Measurements from ENCODE around the gene TTC6. TPM values are rescaled to one million over a fixed set of nuclear protein-coding genes. Genes with fewer than 3 reads are reported as not detected.

Gene TTC6
- total and polyA plus RNA-seq, 8 donors: 3.2 to 16.7 (median 13.9) TPM

- H3K4me1 ChIP-seq: no peaks in the 10 kb centered on the region
- intact Hi-C loops (cut with DNase I): no loop called here
- ATAC-seq (peak; percentile 36), DNase-seq (no peak)
- H3K36me3 ChIP-seq: no peaks in the 10 kb centered on the region
- peaks cover 11 to 43% of the 10 kb centered on the region in 2 donors for H3K27me3 ChIP-seq
- H3K9me3 ChIP-seq: peaks cover 10 to 44% of the 10 kb centered on the region in 2 donors
- no peak overlapping the region for H3K27ac ChIP-seq
- H3K4me3 ChIP-seq: peak overlapping the region; percentile 1 to 11
- TF ChIP-seq CTCF (IDR thresholded peaks at IDR 0.05): no peak
These were observed 15.6 kb downstream of the TTC6 start for GRCh38 chr14:37610945-37611523.

- DNase-seq (no peak), ATAC-seq (no peak)
- Histone ChIP-seq H3K27ac (no peak overlapping the region), H3K27me3 (peaks cover 11 to 23% of the 10 kb centered on the region in 2 donors), H3K9me3 (peaks cover 10 to 55% of the 10 kb centered on the region in 2 donors), H3K4me3 (no peak overlapping the region), H3K4me1 (no peaks in the 10 kb centered on the region), H3K36me3 (no peaks in the 10 kb centered on the region)
- no peak for TF ChIP-seq CTCF (IDR thresholded peaks at IDR 0.05)
- intact Hi-C loops (cut with DNase I): no loop called here
These were observed 20.3 kb downstream of the TTC6 start for GRCh38 chr14:37615582-37616289.

- TF ChIP-seq CTCF (IDR thresholded peaks at IDR 0.05): no peak
- H3K9me3 ChIP-seq: peaks cover 10 to 49% of the 10 kb centered on the region in 2 donors
- no peaks in the 10 kb centered on the region for H3K36me3 ChIP-seq
- intact Hi-C loops (cut with DNase I): no loop called here
- no peak overlapping the region for H3K27ac ChIP-seq
- peaks cover 5 to 23% of the 10 kb centered on the region in 2 donors for H3K27me3 ChIP-seq
- ATAC-seq: no peak
- H3K4me3 ChIP-seq: no peak overlapping the region
- no peak for DNase-seq
- no peaks in the 10 kb centered on the region for H3K4me1 ChIP-seq
These were observed 21.4 kb downstream of the TTC6 start for GRCh38 chr14:37616853-37617252.

- no peak for TF ChIP-seq CTCF (IDR thresholded peaks at IDR 0.05)
- Histone ChIP-seq H3K9me3 (peaks cover 10 to 41% of the 10 kb centered on the region in 2 donors), H3K4me3 (no peak overlapping the region), H3K4me1 (no peaks in the 10 kb centered on the region), H3K27ac (no peak overlapping the region), H3K36me3 (no peaks in the 10 kb centered on the region), H3K27me3 (peaks cover 15 to 28% of the 10 kb centered on the region in 2 donors)
- intact Hi-C loops (cut with DNase I): no loop called here
- no peak for DNase-seq
- no peak for ATAC-seq
These were observed 22.5 kb downstream of the TTC6 start for GRCh38 chr14:37617864-37618365.

- H3K27ac ChIP-seq: no peak overlapping the region
- H3K4me3 ChIP-seq: no peak overlapping the region
- H3K9me3 ChIP-seq: peaks cover 10 to 34% of the 10 kb centered on the region in 2 donors
- intact Hi-C loops (cut with DNase I): no loop called here
- no peaks in the 10 kb centered on the region for H3K4me1 ChIP-seq
- DNase-seq (peak in 1 of 4 donors; percentile 23), ATAC-seq (peak; percentile 77)
- no peaks in the 10 kb centered on the region for H3K36me3 ChIP-seq
- TF ChIP-seq CTCF (IDR thresholded peaks at IDR 0.05): no peak
- peaks cover 20 to 34% of the 10 kb centered on the region in 2 donors for H3K27me3 ChIP-seq
These were observed 23.1 kb downstream of the TTC6 start for GRCh38 chr14:37618498-37619028.
